Activated T-helper 2 cell treated with anti-CD3 and anti-CD28 coated beads, Interferon-gamma antibody, Interleukin-2, Interleukin-4, amounts not matched to agents 10 μg/mL and 5 μg/mL and 100 μg/mL, durations not matched to agents 14 hours and 24 hours and 36 hours (primary cell): ENCODE results near the gene FOCAD. TPM values are rescaled to one million over a fixed set of nuclear protein-coding genes. Genes with fewer than 3 reads are reported as not detected.

Experiments
- DNase-seq: peaks from one replicate; pipeline ENCODE4 v3.0.0; 2021; ENCODE audit warnings: low spot score
- H3K27ac Mint-ChIP-seq: one replicate; pipeline ENCODE4 v1.8.0; 2021; ENCODE audit warnings: mixed read lengths
- H3K27me3 Mint-ChIP-seq: one replicate; pipeline ENCODE4 v1.8.0; 2021; ENCODE audit warnings: low read depth, mixed read lengths
- H3K36me3 Mint-ChIP-seq: one replicate; pipeline ENCODE4 v1.8.0; 2021; ENCODE audit warnings: low read depth, mixed read lengths
- H3K4me1 Mint-ChIP-seq: one replicate; pipeline ENCODE4 v1.8.0; 2021; ENCODE audit warnings: low read depth, mixed read lengths
- H3K4me3 Mint-ChIP-seq: one replicate; pipeline ENCODE4 v1.8.0; 2021; ENCODE audit warnings: low read depth, mild to moderate bottlenecking, moderate library complexity, mixed read lengths
- H3K9me3 Mint-ChIP-seq: one replicate; pipeline ENCODE4 v1.8.0; 2021; ENCODE audit warnings: mixed read lengths
- intact Hi-C: fragments of 100-400 bp; cut with micrococcal nuclease; formaldehyde crosslinking; loops from one replicate; pipeline ENCODE4 v1.15.1; 2023
- total RNA-seq: library from RNA; stranded (reverse); gene quantifications from 2 replicates; pipeline ENCODE4 v1.2.3, GENCODE V29; 2022

FOCAD gene
- total RNA-seq, 1 donor from 2014 or later, result 36.0 TPM

DNA sequence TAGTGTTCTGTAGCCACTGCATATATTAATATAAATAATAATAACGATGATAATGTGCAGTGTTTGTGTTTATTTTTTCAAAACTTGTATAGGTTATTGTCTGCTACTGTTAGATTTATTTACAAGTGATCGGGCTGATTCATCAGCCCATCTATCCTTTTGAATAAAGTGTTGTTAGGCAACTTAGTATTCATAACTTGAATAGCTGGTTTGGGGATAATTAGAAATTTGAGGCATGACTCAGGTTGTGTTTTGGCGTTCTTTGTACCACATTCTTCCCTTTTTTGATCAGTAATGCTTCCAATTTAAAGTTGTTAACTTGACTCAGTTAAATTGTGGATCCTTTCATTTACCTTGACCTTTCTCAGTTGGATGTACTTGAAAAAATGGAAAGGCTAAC is 69.7 kb downstream of the FOCAD start:
- no peaks in the 10 kb centered on the region for H3K4me1 Mint-ChIP-seq
- H3K27ac Mint-ChIP-seq, result no peak overlapping the region
- H3K27me3 Mint-ChIP-seq, result no peaks in the 10 kb centered on the region
- intact Hi-C loops, result no loop called here
- no peak for DNase-seq
- H3K9me3 Mint-ChIP-seq, result no peaks in the 10 kb centered on the region
- no peak overlapping the region for H3K4me3 Mint-ChIP-seq
- peaks cover 19% of the 10 kb centered on the region for H3K36me3 Mint-ChIP-seq

DNA sequence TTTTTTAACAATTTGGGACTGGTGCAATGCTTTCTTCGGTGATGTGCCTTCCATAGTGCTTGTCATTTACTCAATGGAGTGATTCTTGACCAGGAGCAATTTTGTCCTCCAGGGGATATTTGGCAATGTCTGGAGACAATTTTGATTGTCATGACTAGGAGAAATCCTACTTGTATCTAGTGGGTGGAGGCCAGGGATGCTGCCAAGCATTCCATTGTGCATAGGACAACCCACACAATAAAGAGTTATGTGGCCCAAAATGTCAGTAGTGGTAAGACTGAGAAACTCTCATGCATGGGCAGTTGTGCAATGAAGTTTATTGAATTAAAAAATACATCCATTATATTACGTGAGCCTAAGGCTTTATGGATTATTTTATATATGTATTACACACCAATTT is 70.5 kb downstream of the FOCAD start:
- Mint-ChIP-seq H3K4me1 (no peaks in the 10 kb centered on the region), H3K27ac (no peak overlapping the region), H3K4me3 (no peak overlapping the region), H3K36me3 (peaks cover 20% of the 10 kb centered on the region), H3K27me3 (no peaks in the 10 kb centered on the region), H3K9me3 (no peaks in the 10 kb centered on the region)
- intact Hi-C loops, result no loop called here
- no peak for DNase-seq

DNA sequence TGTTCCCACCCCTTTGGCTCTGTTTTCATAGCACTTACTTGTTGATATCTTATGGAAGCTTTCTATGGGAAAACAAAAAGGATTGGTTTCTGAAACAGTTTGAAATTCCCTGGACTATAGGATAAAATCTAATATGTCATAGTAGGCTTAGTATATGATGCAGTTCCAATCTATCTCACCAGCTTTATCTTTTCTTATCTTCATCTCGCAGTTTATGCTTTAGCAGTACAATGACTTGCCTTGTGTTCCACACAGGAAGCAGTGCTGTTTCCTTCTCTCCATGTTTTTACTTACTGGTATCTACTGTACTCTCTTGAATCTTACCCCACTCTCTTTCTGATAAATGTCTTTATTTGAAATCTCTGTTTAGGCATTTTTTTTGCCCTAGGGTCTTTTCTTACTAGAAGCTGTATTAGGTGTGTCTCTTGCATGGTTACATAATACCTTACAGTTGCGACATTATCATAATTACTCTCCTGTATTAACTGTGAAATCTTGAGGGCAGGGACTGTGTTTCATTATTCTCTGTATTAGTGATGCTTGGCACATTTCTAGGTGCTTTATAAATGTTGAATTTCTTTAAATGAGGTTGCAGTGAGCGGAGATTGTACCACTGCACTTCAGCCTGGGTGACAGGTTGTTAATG is 76.3 kb downstream of the FOCAD start:
- no peak overlapping the region for H3K27ac Mint-ChIP-seq
- H3K9me3 Mint-ChIP-seq, result no peaks in the 10 kb centered on the region

DNA sequence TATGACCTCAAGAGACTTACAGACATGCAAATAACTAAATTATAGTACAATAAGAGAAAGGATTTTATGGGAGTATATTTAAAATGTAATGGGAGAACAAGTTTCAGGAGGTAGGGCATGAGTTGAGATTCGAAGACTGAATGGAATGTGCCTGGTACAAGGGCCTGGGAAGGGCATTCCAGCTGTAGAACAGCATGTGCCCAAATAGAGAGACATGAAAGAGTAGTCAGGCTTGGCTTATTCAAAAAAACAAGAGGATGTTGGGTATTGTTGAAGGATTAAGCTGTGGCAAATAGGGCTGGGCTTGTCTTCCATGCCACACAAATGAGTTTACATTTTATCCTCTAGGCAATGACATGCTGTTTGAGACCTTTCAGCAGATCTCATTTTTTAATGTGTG is 86.9 kb downstream of the FOCAD start:
- H3K36me3 Mint-ChIP-seq, result peaks cover 35% of the 10 kb centered on the region
- no peak overlapping the region for H3K27ac Mint-ChIP-seq
- H3K4me3 Mint-ChIP-seq, result no peak overlapping the region
- H3K9me3 Mint-ChIP-seq, result peaks cover 5% of the 10 kb centered on the region
- H3K4me1 Mint-ChIP-seq, result no peaks in the 10 kb centered on the region
- no peak for DNase-seq
- intact Hi-C loops, result no loop called here
- no peaks in the 10 kb centered on the region for H3K27me3 Mint-ChIP-seq

More for the DNA sequence above, 76.3 kb downstream of the FOCAD start:
- Mint-ChIP-seq H3K4me3 (no peak overlapping the region), H3K36me3 (peaks cover 24% of the 10 kb centered on the region), H3K27me3 (no peaks in the 10 kb centered on the region), H3K4me1 (peaks cover 5% of the 10 kb centered on the region)
- intact Hi-C loops, result no loop called here
- DNase-seq, result no peak

DNA sequence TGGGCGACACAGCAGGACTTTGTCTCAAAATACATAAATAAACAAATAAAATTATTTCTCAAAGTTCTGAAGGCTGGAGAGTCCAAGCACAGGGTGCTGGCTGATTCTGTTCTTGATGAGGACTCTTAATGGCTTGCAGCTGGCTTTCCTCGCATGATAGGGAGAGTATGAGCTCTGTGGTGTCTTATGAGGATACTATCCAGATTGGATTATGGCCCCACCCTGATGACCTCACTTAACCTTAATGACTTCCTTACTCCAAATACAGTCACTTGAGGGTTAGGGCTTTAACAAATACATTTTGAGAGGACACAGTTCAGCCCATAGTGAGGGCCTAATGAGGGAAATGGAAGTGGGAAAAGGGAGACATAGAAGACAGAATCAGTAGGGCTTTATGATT is 87.7 kb downstream of the FOCAD start:
- peaks cover 28% of the 10 kb centered on the region for H3K36me3 Mint-ChIP-seq
- no peak overlapping the region for H3K4me3 Mint-ChIP-seq
- no peak for DNase-seq
- H3K9me3 Mint-ChIP-seq, result peaks cover 5% of the 10 kb centered on the region
- H3K4me1 Mint-ChIP-seq, result no peaks in the 10 kb centered on the region
- intact Hi-C loops, result no loop called here
- H3K27ac Mint-ChIP-seq, result no peak overlapping the region
- no peaks in the 10 kb centered on the region for H3K27me3 Mint-ChIP-seq

DNA sequence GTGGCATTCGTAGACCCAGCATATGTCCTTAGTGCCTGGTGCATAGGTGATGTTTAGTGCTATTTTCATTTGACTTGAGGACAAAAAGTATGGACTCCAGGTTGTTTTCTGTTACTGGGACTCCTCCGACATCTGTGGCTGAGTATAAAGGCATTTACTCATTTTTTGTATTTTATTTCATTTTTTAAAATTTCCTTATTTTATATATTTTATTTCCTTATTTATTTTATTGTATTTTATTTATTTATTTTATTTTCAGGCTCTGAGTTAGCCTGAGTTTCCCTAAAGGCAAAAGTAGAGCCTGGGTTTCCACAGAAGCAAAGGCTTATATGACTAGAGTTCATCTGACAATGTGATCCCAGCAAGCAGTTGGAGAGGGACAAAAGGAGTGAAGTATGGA is 91.6 kb downstream of the FOCAD start:
- no peak overlapping the region for H3K27ac Mint-ChIP-seq
- H3K4me3 Mint-ChIP-seq, result no peak overlapping the region
- no peaks in the 10 kb centered on the region for H3K4me1 Mint-ChIP-seq
- DNase-seq, result no peak
- no peaks in the 10 kb centered on the region for H3K9me3 Mint-ChIP-seq
- peaks cover 10% of the 10 kb centered on the region for H3K36me3 Mint-ChIP-seq
- intact Hi-C loops, result no loop called here
- no peaks in the 10 kb centered on the region for H3K27me3 Mint-ChIP-seq

DNA sequence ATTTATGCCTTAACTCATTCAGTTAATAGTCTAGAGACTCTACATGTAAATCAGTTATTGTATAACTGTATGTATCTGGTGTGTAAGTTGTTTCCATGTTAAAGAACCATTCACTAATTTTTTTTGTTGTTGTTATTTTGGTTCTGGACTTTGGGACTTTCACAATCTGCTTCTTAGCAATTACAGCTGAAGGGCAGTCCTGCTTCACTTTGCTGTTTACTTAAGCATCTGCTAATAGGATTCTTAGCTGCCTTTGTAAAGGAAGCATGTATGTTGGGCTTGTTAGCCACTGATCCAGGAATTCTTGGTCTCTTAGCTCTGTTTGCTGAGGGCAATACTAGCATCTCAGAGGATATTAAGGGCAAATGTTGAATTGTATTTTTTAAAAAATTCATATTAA is 97.0 kb downstream of the FOCAD start:
- H3K4me3 Mint-ChIP-seq, result no peak overlapping the region
- no peak overlapping the region for H3K27ac Mint-ChIP-seq
- no peaks in the 10 kb centered on the region for H3K4me1 Mint-ChIP-seq
- no peak for DNase-seq
- H3K36me3 Mint-ChIP-seq, result peaks cover 7% of the 10 kb centered on the region
- intact Hi-C loops, result no loop called here
- no peaks in the 10 kb centered on the region for H3K27me3 Mint-ChIP-seq
- H3K9me3 Mint-ChIP-seq, result no peaks in the 10 kb centered on the region

DNA sequence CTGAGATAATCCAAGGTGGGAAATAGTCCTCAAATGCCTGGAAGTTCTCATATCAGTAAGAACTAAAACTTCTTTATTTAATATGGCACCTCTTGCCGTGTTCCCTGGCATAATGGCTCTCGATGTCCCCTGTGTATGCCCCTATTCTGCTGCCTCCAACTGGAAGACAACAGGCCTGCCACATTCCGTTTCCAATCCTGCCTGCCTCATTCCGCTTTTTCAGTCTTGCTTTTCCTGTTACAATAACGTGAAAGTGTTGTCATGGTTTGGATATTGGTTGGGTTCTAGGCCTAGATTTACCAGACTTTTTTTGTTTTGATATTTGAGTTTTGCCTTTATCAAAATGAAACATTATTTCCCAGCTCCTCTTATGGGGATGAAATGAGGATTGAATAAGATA is 98.2 kb downstream of the FOCAD start:
- Mint-ChIP-seq H3K9me3 (no peaks in the 10 kb centered on the region), H3K27ac (no peak overlapping the region), H3K27me3 (no peaks in the 10 kb centered on the region), H3K4me1 (no peaks in the 10 kb centered on the region), H3K4me3 (no peak overlapping the region), H3K36me3 (peaks cover 11% of the 10 kb centered on the region)
- no peak for DNase-seq
- intact Hi-C loops, result no loop called here

DNA sequence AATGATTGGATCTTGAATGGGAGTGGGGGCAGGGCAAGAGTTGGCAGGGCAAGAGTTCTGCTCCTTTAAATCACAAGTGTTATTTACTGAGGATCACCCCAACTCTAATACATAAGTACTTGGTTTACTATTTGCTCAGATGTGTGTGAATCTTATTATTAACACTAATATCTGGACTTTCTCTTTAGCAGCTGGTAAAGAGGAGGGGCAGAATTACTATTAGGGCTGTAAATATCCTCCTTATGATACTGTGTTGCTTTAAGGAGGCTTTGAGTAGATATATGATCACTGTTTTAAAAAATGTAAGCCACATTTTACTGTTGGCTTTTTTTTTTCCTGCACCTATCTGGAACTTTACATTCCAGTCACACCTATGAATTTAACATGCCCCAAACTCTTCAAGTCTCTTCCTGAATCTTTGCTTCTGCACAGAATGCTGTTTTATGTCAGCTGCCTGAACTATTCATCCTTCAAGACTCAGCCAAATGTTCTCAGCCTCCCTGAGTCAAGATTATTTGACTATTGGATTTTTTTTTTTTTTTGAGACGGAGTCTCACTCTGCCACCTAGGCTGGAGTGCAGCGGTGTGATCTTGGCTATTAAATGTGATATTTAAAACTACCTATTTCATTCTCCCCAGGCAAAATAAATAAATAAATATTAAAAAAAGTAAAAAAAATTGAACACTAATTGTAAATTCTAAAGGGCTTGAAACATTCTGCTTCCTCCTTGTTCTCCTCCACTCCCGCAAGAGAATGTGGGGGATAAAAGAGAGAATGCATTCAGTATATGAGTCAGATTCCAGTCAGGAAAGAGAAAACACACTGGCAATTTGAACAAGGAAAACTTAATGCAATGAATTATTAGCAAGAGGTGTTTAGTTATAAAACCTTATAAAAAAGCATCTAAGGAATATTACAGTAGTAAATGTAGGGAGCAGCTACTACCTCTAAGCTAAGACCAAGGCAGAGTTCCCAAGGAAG is 99.3 kb downstream of the FOCAD start:
- Mint-ChIP-seq H3K36me3 (peaks cover 11% of the 10 kb centered on the region), H3K9me3 (no peaks in the 10 kb centered on the region), H3K27me3 (no peaks in the 10 kb centered on the region), H3K27ac (no peak overlapping the region), H3K4me1 (no peaks in the 10 kb centered on the region), H3K4me3 (no peak overlapping the region)
- DNase-seq, result no peak
- intact Hi-C loops, result no loop called here

DNA sequence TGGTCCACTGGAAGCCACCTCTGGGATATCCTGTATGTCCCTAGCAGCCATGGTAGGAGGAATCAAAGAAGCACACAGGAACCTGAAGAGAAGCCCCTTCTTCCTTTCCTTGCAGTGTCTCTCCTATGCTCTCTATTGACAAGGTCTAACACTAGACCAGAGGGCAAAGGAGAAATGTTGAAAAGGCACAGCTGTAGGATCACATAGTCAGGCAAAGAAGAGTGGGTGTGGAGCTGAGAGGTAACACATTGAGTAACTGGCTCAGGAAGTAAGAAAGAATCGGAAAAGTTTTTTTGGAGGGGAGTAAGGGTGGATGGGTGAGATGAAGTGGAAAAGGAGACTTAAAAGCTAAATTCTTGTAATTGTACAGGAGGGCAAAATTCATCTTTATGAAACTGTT is 100.1 kb downstream of the FOCAD start:
- H3K4me3 Mint-ChIP-seq, result no peak overlapping the region
- H3K27ac Mint-ChIP-seq, result no peak overlapping the region
- H3K27me3 Mint-ChIP-seq, result no peaks in the 10 kb centered on the region

DNA sequence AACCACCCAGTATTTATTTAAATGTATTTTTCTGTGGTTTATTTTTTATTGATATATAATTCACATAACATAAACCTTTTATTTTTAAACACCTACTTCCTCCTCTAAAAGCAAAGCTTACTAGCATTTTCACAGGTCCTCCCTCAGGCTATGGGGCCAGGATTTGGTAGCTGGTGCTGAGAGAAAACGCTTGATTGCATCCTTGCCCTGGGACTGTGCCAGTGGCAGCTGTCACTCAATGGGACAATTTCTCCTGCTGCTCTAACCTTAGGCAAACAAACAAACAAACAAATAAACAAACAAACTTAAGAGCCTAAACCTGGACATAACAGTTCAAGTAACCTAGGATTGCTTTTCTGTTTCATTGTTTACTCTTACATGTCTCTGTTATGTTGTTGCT is 102.7 kb downstream of the FOCAD start:
- H3K9me3 Mint-ChIP-seq, result no peaks in the 10 kb centered on the region
- no peak overlapping the region for H3K4me3 Mint-ChIP-seq
- H3K27ac Mint-ChIP-seq, result no peak overlapping the region
- peaks cover 30% of the 10 kb centered on the region for H3K36me3 Mint-ChIP-seq
- H3K27me3 Mint-ChIP-seq, result no peaks in the 10 kb centered on the region
- intact Hi-C loops, result no loop called here
- DNase-seq, result no peak
- peaks cover 13% of the 10 kb centered on the region for H3K4me1 Mint-ChIP-seq

More for the DNA sequence above, 100.1 kb downstream of the FOCAD start:
- Mint-ChIP-seq H3K4me1 (no peaks in the 10 kb centered on the region), H3K9me3 (no peaks in the 10 kb centered on the region), H3K36me3 (peaks cover 11% of the 10 kb centered on the region)
- DNase-seq, result no peak
- intact Hi-C loops, result no loop called here

DNA sequence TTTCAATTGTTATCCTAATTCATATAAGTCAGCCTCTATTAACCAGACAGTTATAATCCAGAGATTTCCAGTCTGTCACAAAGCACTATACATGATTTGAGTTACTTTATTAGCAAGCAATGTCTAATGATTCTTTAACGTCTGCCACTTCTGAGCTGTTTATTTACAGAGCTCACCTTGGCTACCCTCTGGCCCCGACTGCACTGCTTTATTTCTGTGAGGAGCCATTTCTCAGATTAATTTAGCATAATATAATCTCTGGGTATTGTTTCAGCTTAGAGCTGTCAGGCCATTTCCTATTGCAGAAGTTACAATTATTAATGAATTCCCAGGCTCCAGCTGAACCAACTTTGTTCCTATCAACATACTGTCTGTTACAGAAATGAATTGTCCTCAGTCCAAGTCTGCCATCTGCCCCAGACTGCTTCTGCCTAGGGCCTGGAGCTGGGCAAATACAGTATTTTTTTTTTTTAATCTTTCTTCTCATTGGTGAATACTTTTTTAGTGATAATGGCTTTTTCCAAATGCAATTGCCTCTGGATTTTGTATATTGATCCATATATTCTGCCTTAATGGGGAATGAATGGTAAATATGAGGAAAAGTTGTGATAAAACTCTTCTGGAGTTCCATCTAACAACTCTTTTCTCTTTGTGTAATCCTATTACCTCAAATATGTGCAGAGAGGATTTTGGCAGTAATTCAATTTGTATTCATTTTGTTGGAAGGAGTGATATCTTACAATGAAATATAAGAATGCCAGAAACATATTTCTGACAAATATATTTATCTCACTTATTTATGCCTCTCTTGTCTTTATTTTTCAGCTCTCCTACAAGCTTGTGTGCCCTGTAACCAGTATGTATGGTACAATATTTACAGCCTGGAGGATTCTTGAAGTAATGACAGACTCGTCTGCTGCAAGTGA is 104.7 kb downstream of the FOCAD start:
- Mint-ChIP-seq H3K27ac (no peak overlapping the region), H3K4me3 (no peak overlapping the region), H3K4me1 (peaks cover 13% of the 10 kb centered on the region), H3K27me3 (no peaks in the 10 kb centered on the region), H3K36me3 (peaks cover 26% of the 10 kb centered on the region), H3K9me3 (no peaks in the 10 kb centered on the region)
- intact Hi-C loops, result no loop called here
- no peak for DNase-seq
